AML-193 (cell line): ENCODE results near the gene ZFP36.
"Not testable (repeated sequence)": the region's sequence is repeated elsewhere in the genome, so short reads cannot be mapped to it uniquely, and the experiment has no call there.

ENCODE experiments used
- DNase-seq, 2 experiments: peaks; one replicate each; lab custom pipeline; 2025; lab: John Stamatoyannopoulos, UW

Gene ZFP36

DNA sequence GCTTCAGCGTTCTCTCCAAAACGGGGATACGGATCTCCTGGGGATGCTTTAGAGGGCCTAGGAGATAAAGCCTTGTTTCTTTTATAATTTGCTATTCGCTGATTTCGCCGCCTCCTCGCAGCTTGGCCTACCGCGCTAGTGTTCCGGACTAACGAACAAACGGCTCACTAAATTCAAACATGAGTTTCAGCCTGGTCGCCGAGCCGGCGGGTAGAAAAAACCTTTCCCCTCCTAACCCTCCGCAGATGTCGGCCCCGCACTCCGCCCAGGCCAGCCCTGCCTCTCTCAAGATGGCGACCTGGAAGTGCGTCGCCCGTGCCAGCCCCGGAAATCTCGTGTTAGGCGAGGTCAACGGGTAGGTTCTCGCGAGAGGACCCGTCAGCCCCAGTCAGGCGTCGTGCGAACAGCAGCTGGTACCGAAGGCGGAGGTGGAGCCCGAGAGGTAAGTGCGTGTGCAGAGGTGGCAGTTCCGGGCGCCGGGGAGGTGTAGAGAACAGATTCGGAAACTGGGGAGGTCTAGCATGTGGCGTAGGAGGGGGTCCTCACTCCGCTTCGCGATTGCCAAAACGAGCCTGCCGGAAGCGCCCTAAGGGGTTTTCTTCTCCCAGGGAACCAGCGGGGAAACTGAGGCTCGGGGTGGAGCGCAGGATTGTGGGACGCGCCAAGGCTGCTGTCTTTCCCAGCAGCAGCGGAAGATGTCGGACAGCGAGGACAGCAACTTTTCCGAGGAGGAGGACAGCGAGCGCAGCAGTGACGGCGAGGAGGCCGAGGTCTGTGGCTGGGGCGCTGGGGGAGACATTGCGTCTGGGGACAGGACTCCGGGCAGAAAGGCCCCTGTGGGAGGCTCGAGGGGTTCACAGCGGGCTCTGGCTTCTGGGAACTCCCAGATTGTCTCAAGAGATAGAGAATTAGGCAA lies 38.8 kb downstream of the ZFP36 start, which contains the start of gene SUPT5H:
Gene SUPT5H (plus strand): TSS at position 387 of the 916 bp plus-strand sequence. CDS start 309 bp downstream, at position 696.
- peak; percentile 89 to 90 for DNase-seq

DNA sequence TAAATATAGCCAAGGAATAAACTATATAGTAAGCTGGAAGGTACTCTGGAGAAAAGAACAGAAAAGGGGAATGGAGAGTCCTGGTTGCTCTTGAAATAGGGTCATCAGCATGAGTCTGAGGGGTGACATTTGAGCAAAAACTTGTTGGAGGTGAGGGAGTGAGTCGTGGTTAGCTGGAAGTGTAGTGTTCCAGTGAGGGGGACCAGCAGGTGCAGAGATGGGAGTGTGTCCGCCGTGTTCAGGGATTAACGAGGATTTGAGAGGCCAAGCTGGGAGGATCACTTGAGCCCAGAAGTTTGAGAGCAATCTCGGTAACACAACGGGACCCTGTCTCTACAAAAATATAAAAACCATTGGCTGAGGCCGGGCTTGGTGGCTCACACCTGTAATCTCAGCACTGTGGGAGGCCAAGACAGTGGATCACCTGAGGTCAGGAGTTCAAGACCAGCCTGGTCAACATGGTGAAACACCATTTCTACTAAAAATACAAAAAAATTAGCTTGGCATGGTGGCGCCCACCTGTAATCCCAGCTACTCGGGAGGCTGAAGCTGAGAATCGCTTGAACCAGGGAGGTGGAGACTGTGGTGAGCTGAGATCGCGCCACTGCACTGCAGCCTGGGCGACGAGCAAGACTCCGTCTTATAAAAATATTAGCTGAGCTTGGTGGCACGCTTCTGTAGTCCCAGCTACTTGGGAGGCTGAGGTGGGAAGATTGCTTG lies 39.9 kb downstream of the ZFP36 start:
- DNase-seq, result no peak

DNA sequence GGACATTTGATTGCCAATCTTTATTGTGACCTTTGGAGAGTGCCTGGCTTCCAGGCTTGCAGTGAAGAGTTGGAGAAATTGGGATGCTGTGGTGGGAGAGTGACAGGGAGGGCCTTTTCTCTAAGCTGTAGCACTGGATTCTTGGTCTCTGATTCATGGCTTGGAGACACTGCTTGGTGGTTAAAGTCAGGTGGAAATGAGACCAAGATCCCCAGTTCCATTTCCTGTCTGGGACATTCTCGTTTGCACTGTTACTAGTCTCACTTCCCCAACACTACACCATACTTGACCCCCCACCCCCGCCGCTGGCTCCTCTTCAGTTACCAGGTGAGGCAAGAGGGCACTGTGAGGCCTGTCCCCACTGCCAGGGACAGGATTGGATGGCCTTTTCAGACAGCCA lies 41.6 kb downstream of the ZFP36 start:
- DNase-seq, result no peak

DNA sequence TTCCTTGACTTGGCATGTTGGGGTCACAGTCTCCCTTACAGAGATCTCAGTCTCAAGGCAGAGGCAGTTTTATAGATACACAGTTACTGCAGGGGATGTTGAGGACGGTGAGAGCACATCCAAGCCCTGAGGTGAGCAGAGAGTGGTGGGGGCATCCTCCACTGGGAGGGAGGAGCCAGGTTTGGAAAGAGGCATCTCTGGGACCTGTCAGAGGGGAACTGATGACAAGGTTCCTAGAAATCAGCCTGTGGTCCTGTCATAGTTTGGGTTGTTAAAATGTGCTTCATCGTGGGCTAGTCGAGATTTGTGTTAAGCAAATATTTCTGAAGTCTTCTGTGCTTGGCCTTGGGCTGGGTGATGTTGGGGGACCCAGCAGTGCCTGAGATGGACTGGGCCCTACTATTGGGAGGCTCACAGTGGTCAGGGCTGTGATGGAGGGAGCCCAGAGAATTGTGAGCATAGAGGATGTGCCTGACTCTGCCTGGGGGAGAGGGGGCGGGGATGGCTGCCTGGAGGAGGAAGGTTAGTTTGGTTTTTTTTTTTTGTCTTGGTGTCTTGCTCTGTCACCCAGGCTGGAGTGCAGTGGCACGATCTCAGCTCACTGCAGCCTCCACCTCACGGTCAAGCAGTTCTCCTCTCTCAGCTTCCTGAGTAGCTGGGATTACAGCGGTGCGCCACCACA lies 42.6 kb downstream of the ZFP36 start:
- no peak for DNase-seq

DNA sequence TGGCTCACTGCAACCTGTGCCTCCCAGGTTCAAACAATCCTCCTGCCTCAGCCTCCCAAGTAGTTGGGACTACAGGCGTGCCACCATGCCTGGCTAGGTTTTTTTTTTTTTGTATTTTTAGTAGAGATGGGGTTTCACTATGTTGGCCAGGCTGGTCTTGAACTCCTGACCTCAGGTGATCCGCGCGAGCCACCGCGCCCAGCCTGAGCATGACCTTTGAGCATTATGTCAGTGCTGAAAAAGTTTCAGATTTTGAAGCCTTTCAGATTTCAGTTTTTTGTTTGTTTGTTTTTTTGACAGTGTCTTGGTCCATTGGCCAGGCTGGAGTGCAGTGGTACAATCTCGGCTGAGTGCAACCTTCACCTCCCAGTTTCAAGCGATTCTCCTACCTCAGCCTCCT lies 44.6 kb downstream of the ZFP36 start:
- DNase-seq, result not testable (repeated sequence)
